ENCODE measurements around the gene ZNF445.

DNA sequence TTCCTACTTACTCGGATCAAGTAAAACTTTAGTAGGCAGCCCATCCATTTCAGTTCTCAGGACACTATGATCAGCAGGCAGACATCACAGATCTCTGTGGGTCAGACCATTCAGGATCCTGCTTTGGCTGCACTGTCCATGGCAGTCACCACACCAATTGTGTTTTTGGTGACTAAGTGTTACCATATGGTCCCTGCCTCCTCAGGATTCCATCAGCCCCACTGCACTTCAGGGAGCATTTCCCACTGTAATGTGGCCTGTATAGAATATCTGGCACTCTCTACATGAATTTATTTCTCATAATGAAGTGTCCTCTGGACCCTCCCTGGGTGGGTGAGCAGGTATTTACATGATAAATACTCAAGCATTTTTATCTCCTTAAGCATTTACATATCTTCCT, 41.3 kb downstream of the ZNF445 start:
- TF ChIP-seq, protein P1, sequence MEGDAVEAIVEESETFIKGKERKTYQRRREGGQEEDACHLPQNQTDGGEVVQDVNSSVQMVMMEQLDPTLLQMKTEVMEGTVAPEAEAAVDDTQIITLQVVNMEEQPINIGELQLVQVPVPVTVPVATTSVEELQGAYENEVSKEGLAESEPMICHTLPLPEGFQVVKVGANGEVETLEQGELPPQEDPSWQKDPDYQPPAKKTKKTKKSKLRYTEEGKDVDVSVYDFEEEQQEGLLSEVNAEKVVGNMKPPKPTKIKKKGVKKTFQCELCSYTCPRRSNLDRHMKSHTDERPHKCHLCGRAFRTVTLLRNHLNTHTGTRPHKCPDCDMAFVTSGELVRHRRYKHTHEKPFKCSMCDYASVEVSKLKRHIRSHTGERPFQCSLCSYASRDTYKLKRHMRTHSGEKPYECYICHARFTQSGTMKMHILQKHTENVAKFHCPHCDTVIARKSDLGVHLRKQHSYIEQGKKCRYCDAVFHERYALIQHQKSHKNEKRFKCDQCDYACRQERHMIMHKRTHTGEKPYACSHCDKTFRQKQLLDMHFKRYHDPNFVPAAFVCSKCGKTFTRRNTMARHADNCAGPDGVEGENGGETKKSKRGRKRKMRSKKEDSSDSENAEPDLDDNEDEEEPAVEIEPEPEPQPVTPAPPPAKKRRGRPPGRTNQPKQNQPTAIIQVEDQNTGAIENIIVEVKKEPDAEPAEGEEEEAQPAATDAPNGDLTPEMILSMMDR (IDR thresholded peaks at IDR 0.05): no peak
- TF ChIP-seq POLR2A (IDR thresholded peaks at IDR 0.05): no peak

All from Peyer's patch (tissue), 4 donors.